ENCODE measurements around the gene PPAN. TPM values are rescaled to one million over a fixed set of nuclear protein-coding genes. Genes with fewer than 3 reads are reported as not detected.

The PPAN gene
- total RNA-seq, 1 experiment from 2014 or later, result 101 TPM

GRCh38 chr19:10085641-10086590, 20.2 kb upstream of the PPAN start, which contains the start of gene SHFL:
Gene SHFL, plus strand, starts transcription at chr19:10086317. Its CDS starts 111 bp downstream, at chr19:10086428.
- POLR2A ChIA-PET, result no interaction called here

GRCh38 chr19:10086591-10087192, 19.5 kb upstream of the PPAN start:
- DNase-seq (ENCODE audit: low read depth, low spot score) (no peak), ATAC-seq (no peak)
- Histone ChIP-seq H3K4me1 (ENCODE audit: control insufficient read depth in 1 of 2, insufficient read depth in 2 of 2, low read length in 2 of 2) (peaks cover 0 to 14% of the 10 kb centered on the region in 2 experiments; a peak in 2 of 4 replicates), H3K9me3 (ENCODE audit: control insufficient read depth in 1 of 2, insufficient read depth in 1 of 2, low read depth in 1 of 2, low read length in 2 of 2) (no peaks in the 10 kb centered on the region), H3K4me2 (ENCODE audit: low read length) (peak overlapping the region; percentile 96), H4K20me1 (ENCODE audit: insufficient read depth) (no peaks in the 10 kb centered on the region), H3K4me3 (replicated peaks in 1 of 2; ENCODE audit: low read depth in 1 of 2, low read length in 2 of 2) (peak overlapping the region; percentile 75 to 85), H3K9me2 (ENCODE audit: insufficient read depth) (no peaks in the 10 kb centered on the region), H3K36me3 (ENCODE audit: control insufficient read depth in 1 of 2, insufficient read depth in 2 of 2, low read length in 2 of 2) (no peaks in the 10 kb centered on the region), H3K27ac (ENCODE audit: low read depth, low read length) (peak overlapping the region; percentile 54; the same call in 1 of the 2 replicates), H3K79me2 (ENCODE audit: insufficient read depth, low read length) (no peaks in the 10 kb centered on the region), H3K27me3 (ENCODE audit: insufficient read depth, low read length) (no peaks in the 10 kb centered on the region), H2AFZ (ENCODE audit: low read depth, low read length, poor library complexity, severe bottlenecking) (no peak overlapping the region), H3K9ac (ENCODE audit: low read length) (peak overlapping the region; percentile 66)
- BruUV-seq (replicated peaks), result no TSS peak
- POLR2A ChIA-PET, result no interaction called here
- RAD21 ChIA-PET (ENCODE audit: low non-redundant PET in 1 of 2, low total read pairs in 2 of 2, uncharacterized antibody in 2 of 2, unreplicated experiment in 2 of 2), result no interaction called here
- intact Hi-C loops (cut with micrococcal nuclease), result no loop called here
- CTCF ChIA-PET, result no interaction called here
- no peak for TF ChIP-seq RAD21 (IDR thresholded peaks at IDR 0.05; ENCODE audit: low read depth)
- no peak for TF ChIP-seq ZBTB33 (IDR thresholded peaks at IDR 0.05; ENCODE audit: extremely low read depth, insufficient replicate concordance, low read length)
- no peak for TF ChIP-seq EZH2phosphoT487 (IDR thresholded peaks at IDR 0.05; ENCODE audit: borderline replicate concordance)
- TF ChIP-seq EZH2 (IDR thresholded peaks at IDR 0.05), result no peak
- no peak for TF ChIP-seq ZFX (IDR thresholded peaks at IDR 0.05)
- TF ChIP-seq ELF1 (IDR thresholded peaks at IDR 0.05; ENCODE audit: borderline replicate concordance, low read depth), result no peak
- TF ChIP-seq SIN3A (IDR thresholded peaks at IDR 0.05; ENCODE audit: low read depth), result no peak
- TF ChIP-seq ZNF274 (IDR thresholded peaks at IDR 0.05; ENCODE audit: low read depth, low read length), result no peak
- no peak for TF ChIP-seq EGR1 (IDR thresholded peaks at IDR 0.05; ENCODE audit: low read depth)
- TF ChIP-seq JUND (IDR thresholded peaks at IDR 0.05), result no peak

More at GRCh38 chr19:10085641-10086590, 20.2 kb upstream of the PPAN start, which contains the start of gene SHFL:
- Histone ChIP-seq H3K4me3 (replicated peaks in 1 of 2; ENCODE audit: low read depth in 1 of 2, low read length in 2 of 2) (peak within 1 kb of the TSS; percentile 75 to 85), H2AFZ (ENCODE audit: low read depth, low read length, poor library complexity, severe bottlenecking) (peak within 1 kb of the TSS; percentile 65), H3K27ac (ENCODE audit: low read depth, low read length) (peak within 1 kb of the TSS; percentile 54; the same call in 1 of the 2 replicates), H3K79me2 (ENCODE audit: insufficient read depth, low read length) (no peaks in the 10 kb centered on the region), H3K9me2 (ENCODE audit: insufficient read depth) (no peaks in the 10 kb centered on the region), H3K9me3 (ENCODE audit: control insufficient read depth in 1 of 2, insufficient read depth in 1 of 2, low read depth in 1 of 2, low read length in 2 of 2) (no peaks in the 10 kb centered on the region), H3K9ac (ENCODE audit: low read length) (peak within 1 kb of the TSS; percentile 66), H4K20me1 (ENCODE audit: insufficient read depth) (no peaks in the 10 kb centered on the region), H3K4me1 (ENCODE audit: control insufficient read depth in 1 of 2, insufficient read depth in 2 of 2, low read length in 2 of 2) (peaks cover 0 to 14% of the 10 kb centered on the region in 2 experiments; a peak in 2 of 4 replicates), H3K27me3 (ENCODE audit: insufficient read depth, low read length) (no peaks in the 10 kb centered on the region), H3K36me3 (ENCODE audit: control insufficient read depth in 1 of 2, insufficient read depth in 2 of 2, low read length in 2 of 2) (no peaks in the 10 kb centered on the region), H3K4me2 (ENCODE audit: low read length) (peak within 1 kb of the TSS; percentile 96)
- no peak for DNase-seq (ENCODE audit: low read depth, low spot score)
- peak; percentile 91 for ATAC-seq
- CTCF ChIA-PET, result no interaction called here
- no TSS peak for BruUV-seq (replicated peaks)
- RAD21 ChIA-PET (ENCODE audit: low non-redundant PET in 1 of 2, low total read pairs in 2 of 2, uncharacterized antibody in 2 of 2, unreplicated experiment in 2 of 2), result no interaction called here
- TF ChIP-seq MAX (IDR thresholded peaks at IDR 0.05) (peak; percentile 41; the same call in 1 of the 2 replicates), ZFX (IDR thresholded peaks at IDR 0.05) (0 out of 2 replicates have a peak, but pooled peaks have one; percentile 15), EGR1 (IDR thresholded peaks at IDR 0.05; ENCODE audit: low read depth) (no peak; the same call in 1 of the 2 replicates), TCF7L2 (IDR thresholded peaks at IDR 0.05; ENCODE audit: borderline replicate concordance, extremely low read depth, insufficient read depth, insufficient read length) (peak; percentile 17), RAD21 (IDR thresholded peaks at IDR 0.05; ENCODE audit: low read depth) (no peak), POLR2AphosphoS5 (IDR thresholded peaks at IDR 0.05; ENCODE audit: low read depth, low read length) (peak; percentile 66)
- intact Hi-C loops (cut with micrococcal nuclease), result no loop called here
